ENCODE measurements around the gene PRR29.

GRCh38 chr17:64015447-64015846, 17.3 kb downstream of the PRR29 start:
- no peak for TF ChIP-seq CTCF (IDR thresholded peaks at IDR 0.05; ENCODE audit: low read depth, low read length)
- TF ChIP-seq EZH2phosphoT487 (IDR thresholded peaks at IDR 0.05; ENCODE audit: low read depth): no peak
